PFSK-1 (cell line): ENCODE data around the gene SORT1.

Experiments used
- POLR2AphosphoS5 ChIP-seq: IDR thresholded peaks from 2 replicates; pipeline ENCODE4 v1.6.1; 2012; ENCODE audit warnings: low read depth, mild to moderate bottlenecking, control low read depth, low read length, moderate library complexity
- REST ChIP-seq, 2 experiments: IDR thresholded peaks; 2 replicates each; pipeline versions ENCODE4 v1.6.1 to v1.8.0; 2011 to 2012; ENCODE audit warnings: low read depth in 2 of 2, low read length in 2 of 2, control low read depth in 1 of 2, inconsistent platforms in 1 of 2, mild to moderate bottlenecking in 1 of 2, moderate library complexity in 1 of 2; ENCODE audit not compliant: insufficient read depth in 1 of 2
- SIN3A ChIP-seq: IDR thresholded peaks from 2 replicates; pipeline ENCODE4 v1.6.1; 2012; ENCODE audit warnings: mild to moderate bottlenecking, low read length, moderate library complexity, borderline replicate concordance; ENCODE audit not compliant: insufficient read depth
- TAF1 ChIP-seq: IDR thresholded peaks from 2 replicates; pipeline ENCODE4 v1.6.1; 2012; ENCODE audit warnings: low read length, control low read depth, borderline replicate concordance; ENCODE audit not compliant: insufficient read depth

GRCh38 chr1:109306832-109307273 lies 90.9 kb downstream of the SORT1 start, which contains the start of gene MYBPHL:
- TF ChIP-seq POLR2AphosphoS5 (no peak), REST (IDR thresholded peaks at IDR 0.05; ENCODE audit: insufficient read depth in 1 of 2, low read depth in 2 of 2, low read length in 2 of 2) (no peak), TAF1 (no peak), SIN3A (no peak)
